GM12892 (cell line): ENCODE results near the gene KAZN.

ENCODE experiments used
- POLR2A ChIP-seq: IDR thresholded peaks from 2 replicates; pipeline ENCODE4 v1.6.1; 2011; ENCODE audit warnings: low read depth, low read length, control low read depth
- TAF1 ChIP-seq: IDR thresholded peaks from 2 replicates; pipeline ENCODE4 v1.6.1; 2011; ENCODE audit warnings: low read depth, mild to moderate bottlenecking, control low read depth, low read length, borderline replicate concordance

DNA sequence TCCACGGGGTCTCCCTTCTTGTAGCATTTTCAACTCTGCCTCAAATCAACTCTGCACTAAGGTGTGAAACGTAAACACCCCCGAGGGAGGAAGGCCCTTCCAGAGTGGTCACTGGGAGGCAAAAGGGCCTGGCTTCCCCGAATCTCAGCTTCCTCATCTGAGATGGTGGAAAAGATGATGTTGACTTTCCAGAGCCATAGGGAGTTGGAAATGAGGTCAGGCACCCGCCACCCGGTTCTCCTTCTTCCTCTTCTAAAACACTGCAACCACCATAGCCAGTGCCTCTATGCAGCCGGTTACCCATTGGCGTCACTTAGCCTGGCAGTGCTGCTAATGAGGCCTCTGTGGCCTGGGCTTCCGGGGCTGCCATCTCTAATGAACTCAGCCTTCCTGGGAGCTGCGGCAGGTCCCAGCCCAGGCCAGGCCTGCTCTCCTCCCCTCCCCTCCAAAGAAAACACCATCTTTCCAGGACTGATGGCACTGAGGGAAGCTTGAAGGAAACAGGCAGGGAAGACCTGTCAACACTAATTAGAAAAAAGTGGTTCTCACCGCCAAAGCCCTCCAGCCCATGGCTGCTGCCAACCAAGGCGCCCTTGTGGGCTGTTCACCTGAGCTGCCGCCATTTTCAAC lies 175.0 kb downstream of the KAZN start:
- TF ChIP-seq POLR2A (no peak), TAF1 (no peak)
